ENCODE results near the gene OLIG2. TPM values are rescaled to one million over a fixed set of nuclear protein-coding genes. Genes with fewer than 3 reads are reported as not detected.

The OLIG2 gene
- polyA plus RNA-seq, 1 of the 3 experiments (the other 2 are of a cell fraction), result not detected

DNA sequence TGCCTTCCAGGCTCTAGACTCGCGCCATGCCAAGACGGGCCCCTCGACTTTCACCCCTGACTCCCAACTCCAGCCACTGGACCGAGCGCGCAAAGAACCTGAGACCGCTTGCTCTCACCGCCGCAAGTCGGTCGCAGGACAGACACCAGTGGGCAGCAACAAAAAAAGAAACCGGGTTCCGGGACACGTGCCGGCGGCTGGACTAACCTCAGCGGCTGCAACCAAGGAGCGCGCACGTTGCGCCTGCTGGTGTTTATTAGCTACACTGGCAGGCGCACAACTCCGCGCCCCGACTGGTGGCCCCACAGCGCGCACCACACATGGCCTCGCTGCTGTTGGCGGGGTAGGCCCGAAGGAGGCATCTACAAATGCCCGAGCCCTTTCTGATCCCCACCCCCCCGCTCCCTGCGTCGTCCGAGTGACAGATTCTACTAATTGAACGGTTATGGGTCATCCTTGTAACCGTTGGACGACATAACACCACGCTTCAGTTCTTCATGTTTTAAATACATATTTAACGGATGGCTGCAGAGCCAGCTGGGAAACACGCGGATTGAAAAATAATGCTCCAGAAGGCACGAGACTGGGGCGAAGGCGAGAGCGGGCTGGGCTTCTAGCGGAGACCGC is 2.0 kb upstream of the OLIG2 start:
- POLR2A ChIA-PET, result no interaction called here
- Histone ChIP-seq H3K9me2 (no peaks in the 10 kb centered on the region), H3K4me2 (no peak overlapping the region; the same call in 1 of the 2 replicates), H3K27me3 (ENCODE audit: insufficient read depth) (peaks cover 97% of the 10 kb centered on the region), H4K20me1 (ENCODE audit: insufficient read depth) (no peaks in the 10 kb centered on the region), H2AFZ (ENCODE audit: low read depth) (no peak overlapping the region), H3K36me3 (replicated peaks in 1 of 2; ENCODE audit: control insufficient read depth in 1 of 2, insufficient read depth in 2 of 2, low read length in 1 of 2) (no peaks in the 10 kb centered on the region), H3K4me3 (ENCODE audit: low read depth in 2 of 2, low read length in 1 of 2) (no peak overlapping the region), H3K9me3 (no peaks in the 10 kb centered on the region), H3K27ac (ENCODE audit: low read depth in 2 of 2, low read length in 1 of 2) (no peak overlapping the region), H3F3A (replicated peaks; ENCODE audit: insufficient read depth) (no peaks in the 10 kb centered on the region), H3K4me1 (ENCODE audit: control insufficient read depth in 1 of 2, insufficient read depth in 2 of 2, low read depth in 1 of 2, low read length in 1 of 2) (no peaks in the 10 kb centered on the region), H3K79me2 (ENCODE audit: insufficient read depth) (no peaks in the 10 kb centered on the region), H3K9ac (no peak overlapping the region)
- DNase-seq, result peak; percentile 19
- 7% methylated on average over 18 of the region's 49 CpGs for WGBS (ENCODE audit: low lambda C conversion rate)
- CTCF ChIA-PET, result interaction anchor here (1.1 kb wide), 1 partner anchor 29 kb away, joined by 3 read pairs; no protein-coding TSS in a partner anchor
- TF ChIP-seq, protein P1, sequence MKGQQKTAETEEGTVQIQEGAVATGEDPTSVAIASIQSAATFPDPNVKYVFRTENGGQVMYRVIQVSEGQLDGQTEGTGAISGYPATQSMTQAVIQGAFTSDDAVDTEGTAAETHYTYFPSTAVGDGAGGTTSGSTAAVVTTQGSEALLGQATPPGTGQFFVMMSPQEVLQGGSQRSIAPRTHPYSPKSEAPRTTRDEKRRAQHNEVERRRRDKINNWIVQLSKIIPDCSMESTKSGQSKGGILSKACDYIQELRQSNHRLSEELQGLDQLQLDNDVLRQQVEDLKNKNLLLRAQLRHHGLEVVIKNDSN (IDR thresholded peaks at IDR 0.05; ENCODE audit: borderline replicate concordance, low read depth), result no peak
- TF ChIP-seq NRF1 (IDR thresholded peaks at IDR 0.05; ENCODE audit: low read depth, low read length) (no peak), TEAD4 (IDR thresholded peaks at IDR 0.05; ENCODE audit: borderline replicate concordance, insufficient read depth) (no peak), JUND (IDR thresholded peaks at IDR 0.05) (no peak), NFIC (IDR thresholded peaks at IDR 0.05; ENCODE audit: borderline replicate concordance) (no peak), TCF12 (IDR thresholded peaks at IDR 0.05) (no peak), POLR2AphosphoS5 (IDR thresholded peaks at IDR 0.05; ENCODE audit: low read depth, low read length) (no peak), GABPA (IDR thresholded peaks at IDR 0.05; ENCODE audit: low read depth) (no peak), RXRA (IDR thresholded peaks at IDR 0.05; ENCODE audit: borderline replicate concordance, low read depth) (no peak), SMC3 (IDR thresholded peaks at IDR 0.05; ENCODE audit: low read depth, low read length) (no peak)
- TF ChIP-seq, protein P2, sequence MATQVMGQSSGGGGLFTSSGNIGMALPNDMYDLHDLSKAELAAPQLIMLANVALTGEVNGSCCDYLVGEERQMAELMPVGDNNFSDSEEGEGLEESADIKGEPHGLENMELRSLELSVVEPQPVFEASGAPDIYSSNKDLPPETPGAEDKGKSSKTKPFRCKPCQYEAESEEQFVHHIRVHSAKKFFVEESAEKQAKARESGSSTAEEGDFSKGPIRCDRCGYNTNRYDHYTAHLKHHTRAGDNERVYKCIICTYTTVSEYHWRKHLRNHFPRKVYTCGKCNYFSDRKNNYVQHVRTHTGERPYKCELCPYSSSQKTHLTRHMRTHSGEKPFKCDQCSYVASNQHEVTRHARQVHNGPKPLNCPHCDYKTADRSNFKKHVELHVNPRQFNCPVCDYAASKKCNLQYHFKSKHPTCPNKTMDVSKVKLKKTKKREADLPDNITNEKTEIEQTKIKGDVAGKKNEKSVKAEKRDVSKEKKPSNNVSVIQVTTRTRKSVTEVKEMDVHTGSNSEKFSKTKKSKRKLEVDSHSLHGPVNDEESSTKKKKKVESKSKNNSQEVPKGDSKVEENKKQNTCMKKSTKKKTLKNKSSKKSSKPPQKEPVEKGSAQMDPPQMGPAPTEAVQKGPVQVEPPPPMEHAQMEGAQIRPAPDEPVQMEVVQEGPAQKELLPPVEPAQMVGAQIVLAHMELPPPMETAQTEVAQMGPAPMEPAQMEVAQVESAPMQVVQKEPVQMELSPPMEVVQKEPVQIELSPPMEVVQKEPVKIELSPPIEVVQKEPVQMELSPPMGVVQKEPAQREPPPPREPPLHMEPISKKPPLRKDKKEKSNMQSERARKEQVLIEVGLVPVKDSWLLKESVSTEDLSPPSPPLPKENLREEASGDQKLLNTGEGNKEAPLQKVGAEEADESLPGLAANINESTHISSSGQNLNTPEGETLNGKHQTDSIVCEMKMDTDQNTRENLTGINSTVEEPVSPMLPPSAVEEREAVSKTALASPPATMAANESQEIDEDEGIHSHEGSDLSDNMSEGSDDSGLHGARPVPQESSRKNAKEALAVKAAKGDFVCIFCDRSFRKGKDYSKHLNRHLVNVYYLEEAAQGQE (IDR thresholded peaks at IDR 0.05; ENCODE audit: low read depth, low read length), result no peak
- TF ChIP-seq, protein P3, sequence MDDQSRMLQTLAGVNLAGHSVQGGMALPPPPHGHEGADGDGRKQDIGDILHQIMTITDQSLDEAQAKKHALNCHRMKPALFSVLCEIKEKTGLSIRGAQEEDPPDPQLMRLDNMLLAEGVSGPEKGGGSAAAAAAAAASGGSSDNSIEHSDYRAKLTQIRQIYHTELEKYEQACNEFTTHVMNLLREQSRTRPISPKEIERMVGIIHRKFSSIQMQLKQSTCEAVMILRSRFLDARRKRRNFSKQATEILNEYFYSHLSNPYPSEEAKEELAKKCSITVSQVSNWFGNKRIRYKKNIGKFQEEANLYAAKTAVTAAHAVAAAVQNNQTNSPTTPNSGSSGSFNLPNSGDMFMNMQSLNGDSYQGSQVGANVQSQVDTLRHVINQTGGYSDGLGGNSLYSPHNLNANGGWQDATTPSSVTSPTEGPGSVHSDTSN (IDR thresholded peaks at IDR 0.05), result no peak

Data from SK-N-SH (cell line).